ENCODE data around the gene CA10.

GRCh38 chr17:51873302-51873701, 285.2 kb downstream of the CA10 start:
- no peak for TF ChIP-seq CTCF (IDR thresholded peaks at IDR 0.05; ENCODE audit: poor library complexity)
- TF ChIP-seq EZH2 (IDR thresholded peaks at IDR 0.05; ENCODE audit: borderline replicate concordance): no peak
